Hematopoietic multipotent progenitor cell treated with erythropoietin and hydrocortisone succinate and interleukin-3 and kit ligand, for 17 days (in vitro differentiated cells): ENCODE data around the gene XKR7.

Source experiments
- DNase-seq: peaks from one replicate; pipeline ENCODE4 v3.0.0-alpha.2; 2015; ENCODE audit warnings: low spot score

The XKR7 gene

DNA sequence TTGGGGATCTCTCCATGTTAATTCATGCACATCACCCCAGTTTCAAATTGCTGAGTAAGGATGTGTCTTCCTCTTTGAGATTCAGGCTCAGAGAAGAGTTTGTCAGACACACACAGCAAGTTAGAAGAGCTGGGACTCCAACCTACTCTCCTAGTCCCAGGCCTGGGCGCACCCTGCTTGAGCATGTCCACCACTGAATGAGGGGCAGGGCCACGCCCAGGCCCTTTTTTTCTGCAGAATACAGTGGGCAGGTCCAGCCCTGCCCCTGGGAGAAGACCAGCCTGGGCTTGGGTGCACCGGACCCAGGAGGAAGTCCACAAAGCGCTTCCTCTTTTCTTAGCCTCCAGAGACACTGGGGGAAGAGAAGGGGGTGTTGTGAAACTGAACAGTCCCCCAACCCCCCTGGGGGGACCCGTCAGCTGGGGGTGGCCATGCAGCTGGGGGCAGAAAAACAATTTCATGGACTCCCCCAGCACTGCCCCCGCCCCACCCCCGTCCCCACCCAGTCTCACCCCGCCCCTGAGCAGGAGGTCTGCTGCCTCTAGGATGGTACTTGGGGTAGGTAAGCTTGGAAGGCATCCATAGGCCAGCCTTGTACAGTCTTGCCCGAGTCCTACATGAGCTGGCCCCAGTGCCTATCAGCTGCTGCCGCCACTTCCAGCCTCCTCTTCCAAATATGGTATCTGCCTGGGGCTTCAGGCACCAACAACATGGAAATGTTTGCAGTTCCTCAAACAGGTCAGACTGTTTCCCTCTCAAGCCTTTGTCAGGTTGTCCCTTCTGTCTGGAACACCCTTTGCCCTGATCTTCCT lies 72.4 kb downstream of the XKR7 start:
- no peak for DNase-seq

- DNase-seq, result no peak
Observed at GRCh38 chr20:32045999-32046398, 78.0 kb downstream of the XKR7 start.

DNA sequence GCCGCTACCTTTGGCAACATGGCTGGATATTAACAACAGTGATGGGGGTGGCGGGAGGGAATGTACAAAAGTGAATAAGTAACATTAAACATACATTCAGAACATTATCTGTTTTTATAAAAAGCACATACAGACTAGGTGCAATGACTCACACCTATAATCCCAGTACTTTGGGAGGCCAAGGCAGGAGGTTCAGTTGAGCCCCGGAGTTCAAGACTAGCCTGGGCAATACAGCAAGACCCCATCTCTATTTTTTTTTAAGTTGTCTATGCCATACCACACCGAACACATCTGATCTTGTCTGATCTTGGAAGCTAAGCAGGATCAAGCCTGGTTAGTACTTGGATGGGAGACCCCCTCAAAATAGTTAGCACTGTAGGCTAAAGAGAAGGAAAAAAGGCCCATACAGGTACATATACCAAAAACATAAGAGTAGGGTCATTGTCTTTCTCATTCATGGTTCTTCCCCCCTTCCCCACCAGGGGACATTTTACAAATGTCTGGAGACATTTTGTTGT lies 82.4 kb downstream of the XKR7 start:
- no peak for DNase-seq

- DNase-seq, result no peak
Observed at GRCh38 chr20:32050851-32051556, 83.1 kb downstream of the XKR7 start.

DNA sequence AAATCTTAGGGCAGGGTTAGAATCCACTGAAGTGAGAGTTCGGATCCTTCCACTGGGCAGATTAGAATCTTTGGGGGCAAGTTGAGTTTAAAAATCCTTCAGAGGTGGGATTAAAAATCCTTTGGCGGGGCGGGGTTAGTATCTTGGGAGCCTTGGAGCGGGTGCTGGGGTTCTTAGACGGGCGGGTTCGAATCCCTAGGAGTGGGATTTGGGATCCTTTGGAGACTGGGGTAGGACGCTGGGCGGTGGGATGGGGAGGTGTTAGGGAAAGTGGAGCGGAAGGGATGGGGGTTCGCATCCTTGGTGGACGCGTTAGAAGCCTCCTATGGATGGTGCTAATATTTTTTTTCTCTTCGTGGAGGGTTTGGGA lies 83.8 kb downstream of the XKR7 start:
- no peak for DNase-seq

- no peak for DNase-seq
Observed at GRCh38 chr20:32052090-32052777, 84.3 kb downstream of the XKR7 start, which contains the start of gene HCK. TSS of gene HCK (plus strand) at chr20:32052242.

DNA sequence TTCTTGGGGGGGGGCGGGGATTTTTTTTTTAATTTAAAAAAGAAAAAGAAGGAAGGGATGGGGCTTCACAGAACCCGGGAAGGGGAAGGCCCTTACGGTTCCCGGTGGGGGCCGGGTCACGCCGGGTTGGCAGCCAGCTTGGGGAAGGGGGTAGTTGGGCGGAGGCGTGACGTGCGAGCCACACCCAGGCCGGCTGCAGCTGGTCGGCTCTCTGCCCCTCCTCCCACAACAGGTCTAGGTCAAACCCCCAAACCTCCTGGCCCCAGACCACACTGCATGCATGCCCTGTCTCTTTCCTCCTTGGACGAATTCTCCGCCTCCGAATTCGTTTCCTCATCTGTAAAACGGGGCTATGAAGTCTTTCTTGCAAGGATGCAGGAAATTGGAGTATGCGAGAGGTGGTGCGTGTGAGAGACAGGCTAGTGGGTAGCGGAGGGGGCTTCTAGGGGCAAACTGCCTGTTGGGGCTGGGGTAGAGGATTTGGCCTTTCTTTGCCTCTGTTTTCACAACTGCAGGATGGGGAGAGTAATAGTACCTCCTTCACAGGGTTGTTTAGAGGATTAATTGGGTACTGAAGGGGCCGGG lies 84.9 kb downstream of the XKR7 start:
- no peak for DNase-seq
